ACHN (cell line): ENCODE measurements around the gene POLN.
"Not testable (repeated sequence)": the region's sequence is repeated elsewhere in the genome, so short reads cannot be mapped to it uniquely, and the experiment has no call there.

Source experiments
- DNase-seq: peaks from one replicate; pipeline ENCODE4 v3.0.0-alpha.2; 2015
- in situ Hi-C: cut with HindIII; loops from 2 replicates; pipeline ENCODE4 v1.10.0; 2017; ENCODE audit warnings: low sequenced_read_pairs, low pct_ligation_motif_present, low pct_unique_long_range_greater_than_20kb

POLN gene

GRCh38 chr4:2044542-2045517 lies 197.1 kb downstream of the POLN start:
- in situ Hi-C loops, result no loop called here

GRCh38 chr4:2044119-2044485 lies 197.8 kb downstream of the POLN start:
- in situ Hi-C loops, result no loop called here
- no peak for DNase-seq

More at GRCh38 chr4:2044542-2045517, 197.1 kb downstream of the POLN start:
- no peak for DNase-seq

- in situ Hi-C loops, result no loop called here
- no peak for DNase-seq
These were observed 198.4 kb downstream of the POLN start for GRCh38 chr4:2043396-2044118.

- in situ Hi-C loops, result no loop called here
- DNase-seq, result no peak
These were observed 198.9 kb downstream of the POLN start for GRCh38 chr4:2042947-2043395.

GRCh38 chr4:2042204-2042946 lies 199.5 kb downstream of the POLN start:
- in situ Hi-C loops, result no loop called here
- peak; percentile 11 for DNase-seq

- DNase-seq, result peak; percentile 79
- in situ Hi-C loops, result no loop called here
These were observed 200.4 kb downstream of the POLN start for GRCh38 chr4:2041239-2042130.

- no peak for DNase-seq
- in situ Hi-C loops, result no loop called here
These were observed 201.3 kb downstream of the POLN start for GRCh38 chr4:2040391-2041238.

GRCh38 chr4:2036866-2037265 lies 205.1 kb downstream of the POLN start:
- in situ Hi-C loops, result no loop called here
- DNase-seq, result no peak

GRCh38 chr4:2036327-2036726 lies 205.6 kb downstream of the POLN start:
- in situ Hi-C loops, result no loop called here
- DNase-seq, result no peak

- in situ Hi-C loops, DNase-seq: not testable (repeated sequence)
These were observed 210.8 kb downstream of the POLN start for GRCh38 chr4:2031161-2031560.

- in situ Hi-C loops, DNase-seq: not testable (repeated sequence)
These were observed 214.8 kb downstream of the POLN start for GRCh38 chr4:2027120-2027519.

- DNase-seq, result no peak
- in situ Hi-C loops, result no loop called here
These were observed 216.1 kb downstream of the POLN start for GRCh38 chr4:2025817-2026216.

- in situ Hi-C loops, result no loop called here
These were observed 217.2 kb downstream of the POLN start for GRCh38 chr4:2024683-2025082.

More at GRCh38 chr4:2024683-2025082, 217.2 kb downstream of the POLN start:
- no peak for DNase-seq
